Activated B cell treated with CpG ODN at 0.5 μM for 24 hours (primary cell): ENCODE data around the gene RAD51B. TPM values are rescaled to one million over a fixed set of nuclear protein-coding genes. Genes with fewer than 3 reads are reported as not detected.

Experiments
- ATAC-seq: fragments of 200-7000 bp; cut with Tn5 transposase; one replicate; pipeline ENCODE4 v1.10.0; 2021; ENCODE audit warnings: low read depth, mild to moderate bottlenecking, moderate library complexity
- CTCF ChIA-PET: fragments of 350-600 bp; sonication (Branson Sonifier 250); formaldehyde crosslinking; loops from one replicate; lab custom pipeline; 2021; ENCODE audit warnings: antibody characterized with exemption; lab: Charles Lee
- POLR2A ChIA-PET: fragments of 350-600 bp; sonication (Branson Sonifier 250); formaldehyde crosslinking; loops from one replicate; lab custom pipeline; 2021; ENCODE audit warnings: antibody characterized with exemption; lab: Charles Lee
- DNase-seq: peaks from one replicate; pipeline ENCODE4 v3.0.0; 2022
- H3K27ac Mint-ChIP-seq: one replicate; pipeline ENCODE4 v1.8.0; 2020; ENCODE audit warnings: mixed read lengths
- H3K27me3 Mint-ChIP-seq: one replicate; pipeline ENCODE4 v1.8.0; 2021; ENCODE audit warnings: mixed read lengths
- H3K36me3 Mint-ChIP-seq: one replicate; pipeline ENCODE4 v1.8.0; 2021; ENCODE audit warnings: low read depth, mixed read lengths
- H3K4me1 Mint-ChIP-seq: one replicate; pipeline ENCODE4 v1.8.0; 2021; ENCODE audit warnings: mixed read lengths
- H3K4me3 Mint-ChIP-seq: one replicate; pipeline ENCODE4 v1.8.0; 2020; ENCODE audit warnings: mild to moderate bottlenecking, mixed read lengths
- H3K9me3 Mint-ChIP-seq: one replicate; pipeline ENCODE4 v1.8.0; 2020; ENCODE audit warnings: mixed read lengths
- CTCF ChIP-seq: fragments of 200-600 bp; IDR thresholded peaks from one replicate; pipeline ENCODE4 v1.8.0; 2022; ENCODE audit warnings: antibody characterized with exemption, mild to moderate bottlenecking
- intact Hi-C: fragments of 100-400 bp; cut with micrococcal nuclease; formaldehyde crosslinking; loops from one replicate; pipeline ENCODE4 v1.15.1; 2024
- total RNA-seq: library from RNA; stranded (reverse); gene quantifications from 2 replicates; pipeline ENCODE4 v1.2.3, GENCODE V29; 2022

The RAD51B gene
- total RNA-seq, 1 donor from 2014 or later = 53.9 TPM

- CTCF ChIA-PET = interaction anchor here (0.6 kb wide), 1 partner anchor 18 kb away, joined by 3 read pairs; no protein-coding TSS in a partner anchor
- Mint-ChIP-seq H3K36me3 (peaks cover 3% of the 10 kb centered on the region), H3K27ac (peak overlapping the region; percentile 77), H3K27me3 (no peaks in the 10 kb centered on the region), H3K4me1 (peaks cover 20% of the 10 kb centered on the region), H3K4me3 (no peak overlapping the region), H3K9me3 (no peaks in the 10 kb centered on the region)
- POLR2A ChIA-PET = interaction anchor here (0.5 to 1.1 kb wide), 4 partner anchors 18 to 1753 kb away, joined by 3 to 4 read pairs (median 4); no protein-coding TSS in a partner anchor
- no peak for DNase-seq
- intact Hi-C loops = loop anchor here (5.0 kb wide), 1 partner anchor 251 kb away; no protein-coding TSS in a partner anchor
- TF ChIP-seq CTCF = no peak
- ATAC-seq = no peak
Observed at GRCh38 chr14:67961676-67962075, 142.1 kb downstream of the RAD51B start.

GRCh38 chr14:67962215-67962644, 142.7 kb downstream of the RAD51B start:
- ChIA-PET POLR2A (interaction anchor here (1.0 to 1.1 kb wide), 3 partner anchors 18 to 854 kb away, joined by 3 to 4 read pairs (median 4); no protein-coding TSS in a partner anchor), CTCF (no interaction called here)
- H3K4me3 Mint-ChIP-seq = no peak overlapping the region
- peak; percentile 70 for ATAC-seq
- TF ChIP-seq CTCF = no peak
- peaks cover 8% of the 10 kb centered on the region for H3K36me3 Mint-ChIP-seq
- intact Hi-C loops = loop anchor here (5.0 kb wide), 1 partner anchor 250 kb away; no protein-coding TSS in a partner anchor
- no peak for DNase-seq
- H3K27ac Mint-ChIP-seq = peak overlapping the region; percentile 77
- H3K4me1 Mint-ChIP-seq = peaks cover 20% of the 10 kb centered on the region
- no peaks in the 10 kb centered on the region for H3K27me3 Mint-ChIP-seq
- H3K9me3 Mint-ChIP-seq = peaks cover 2% of the 10 kb centered on the region

- DNase-seq = no peak
- no peak for ATAC-seq
- ChIA-PET POLR2A (no interaction called here), CTCF (no interaction called here)
- Mint-ChIP-seq H3K4me1 (peaks cover 20% of the 10 kb centered on the region), H3K36me3 (peaks cover 14% of the 10 kb centered on the region), H3K27ac (no peak overlapping the region), H3K4me3 (no peak overlapping the region), H3K27me3 (no peaks in the 10 kb centered on the region), H3K9me3 (peaks cover 4% of the 10 kb centered on the region)
- TF ChIP-seq CTCF = no peak
- intact Hi-C loops = loop anchor here (5.0 kb wide), 1 partner anchor 249 kb away; no protein-coding TSS in a partner anchor
Observed at GRCh38 chr14:67963545-67963944, 144.0 kb downstream of the RAD51B start.

- Mint-ChIP-seq H3K27ac (no peak overlapping the region), H3K36me3 (peaks cover 16% of the 10 kb centered on the region), H3K27me3 (no peaks in the 10 kb centered on the region), H3K4me1 (peaks cover 20% of the 10 kb centered on the region), H3K4me3 (no peak overlapping the region), H3K9me3 (peaks cover 4% of the 10 kb centered on the region)
- intact Hi-C loops = loop anchor here (5.0 kb wide), 1 partner anchor 248 kb away; no protein-coding TSS in a partner anchor
- ChIA-PET POLR2A (no interaction called here), CTCF (no interaction called here)
- ATAC-seq (no peak), DNase-seq (no peak)
- no peak for TF ChIP-seq CTCF
Observed at GRCh38 chr14:67963960-67964812, 144.6 kb downstream of the RAD51B start.

GRCh38 chr14:67965696-67966095, 146.1 kb downstream of the RAD51B start:
- ChIA-PET CTCF (no interaction called here), POLR2A (no interaction called here)
- ATAC-seq (no peak), DNase-seq (no peak)
- Mint-ChIP-seq H3K36me3 (peaks cover 16% of the 10 kb centered on the region), H3K4me1 (peaks cover 19% of the 10 kb centered on the region), H3K27ac (no peak overlapping the region), H3K27me3 (no peaks in the 10 kb centered on the region), H3K9me3 (peaks cover 4% of the 10 kb centered on the region), H3K4me3 (no peak overlapping the region)
- TF ChIP-seq CTCF = no peak
- intact Hi-C loops = no loop called here
